Muscle of back (tissue), 11 donors: Measurements from ENCODE around the gene HELZ2. TPM values are rescaled to one million over a fixed set of nuclear protein-coding genes. Genes with fewer than 3 reads are reported as not detected.
"Not testable (repeated sequence)": the region's sequence is repeated elsewhere in the genome, so short reads cannot be mapped to it uniquely, and the experiment has no call there.

Source experiments
- DNase-seq, 3 donors: peaks; one replicate each; pipeline versions ENCODE4 v3.0.0 to v3.0.0-alpha.2; 2013
- polyA plus RNA-seq, 10 donors: library from polyadenylated mRNA; unstranded; fragments of 120-200 nt; gene quantifications; one replicate each; pipeline ENCODE4 v1.2.1, GENCODE V29; 2013; ENCODE audit not compliant: insufficient read length in 10 of 10

The HELZ2 gene
- polyA plus RNA-seq, 10 donors, result 5.2 to 11.1 (median 6.8) TPM

DNA sequence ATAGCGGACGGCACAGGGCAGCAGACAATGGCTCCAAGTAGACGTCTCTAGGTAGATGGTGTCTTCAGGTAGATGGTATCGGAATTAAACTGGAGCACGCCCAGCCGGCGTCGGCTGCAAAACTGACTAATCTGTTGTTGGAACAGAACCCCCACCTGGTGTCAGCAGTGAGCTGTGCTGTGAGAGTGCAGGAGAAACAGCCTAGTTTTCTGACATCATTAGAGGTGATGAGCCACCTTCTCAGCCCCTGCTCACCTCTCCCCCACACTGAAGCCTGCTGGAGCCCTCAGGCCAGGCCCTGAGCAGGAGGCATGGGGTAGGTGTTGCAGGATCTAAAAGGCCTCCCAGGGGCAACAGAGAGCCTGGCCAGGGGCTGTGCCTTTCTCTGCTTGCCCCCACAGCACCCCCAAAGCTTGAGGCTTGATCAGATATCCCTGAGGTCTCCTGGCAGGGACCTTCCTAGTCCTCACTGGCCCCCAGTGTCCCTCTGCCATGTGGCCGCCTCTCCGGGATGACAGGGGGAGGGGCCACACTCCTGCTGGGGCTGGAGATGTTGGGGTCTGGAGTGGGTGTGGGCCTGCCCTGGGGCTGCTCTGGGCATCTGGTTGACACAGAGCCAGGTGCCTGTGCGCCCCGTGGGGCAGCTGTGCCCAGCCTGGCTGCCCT is 6.9 kb upstream of the HELZ2 start:
- DNase-seq, result no peak

GRCh38 chr20:63579017-63579694 is 5.1 kb upstream of the HELZ2 start:
- no peak for DNase-seq

DNA sequence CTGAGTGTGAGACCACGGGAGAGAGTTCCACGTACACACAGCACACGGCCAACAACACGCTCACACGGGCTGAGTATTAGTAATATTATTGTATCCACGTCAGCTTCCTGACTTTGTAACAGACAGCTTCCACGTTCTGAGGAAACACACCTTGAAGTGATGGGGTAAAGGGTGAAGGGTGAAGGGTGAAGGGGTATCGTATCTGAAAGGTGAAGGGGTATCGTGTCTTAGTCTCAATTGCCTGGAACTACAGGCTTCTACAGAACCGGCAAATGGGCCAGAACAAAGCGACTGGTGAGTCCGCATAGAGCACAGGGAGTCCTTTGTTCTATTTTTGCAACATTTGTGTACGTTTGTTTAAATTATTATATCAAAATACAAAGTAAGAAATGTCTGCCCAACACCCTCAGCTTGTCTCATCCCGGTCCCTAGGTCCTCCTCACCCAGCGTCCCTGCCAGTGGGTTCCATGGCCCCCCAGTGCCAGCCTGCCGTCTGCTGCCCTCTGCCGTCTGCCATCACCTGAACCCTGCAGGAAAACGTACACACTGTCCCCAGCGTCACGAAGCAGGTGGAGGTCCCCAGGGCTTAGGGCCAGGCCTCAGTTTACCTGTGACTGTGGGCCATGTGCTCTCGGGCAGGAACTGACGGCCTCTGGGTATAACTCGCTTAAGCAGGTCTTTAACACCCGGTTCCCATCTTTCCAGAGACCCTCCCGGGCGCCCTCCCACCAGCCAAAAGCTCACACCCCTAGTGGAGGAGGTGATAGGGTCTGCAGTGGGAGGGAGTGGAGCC is 4.4 kb upstream of the HELZ2 start:
- DNase-seq, result no peak

DNA sequence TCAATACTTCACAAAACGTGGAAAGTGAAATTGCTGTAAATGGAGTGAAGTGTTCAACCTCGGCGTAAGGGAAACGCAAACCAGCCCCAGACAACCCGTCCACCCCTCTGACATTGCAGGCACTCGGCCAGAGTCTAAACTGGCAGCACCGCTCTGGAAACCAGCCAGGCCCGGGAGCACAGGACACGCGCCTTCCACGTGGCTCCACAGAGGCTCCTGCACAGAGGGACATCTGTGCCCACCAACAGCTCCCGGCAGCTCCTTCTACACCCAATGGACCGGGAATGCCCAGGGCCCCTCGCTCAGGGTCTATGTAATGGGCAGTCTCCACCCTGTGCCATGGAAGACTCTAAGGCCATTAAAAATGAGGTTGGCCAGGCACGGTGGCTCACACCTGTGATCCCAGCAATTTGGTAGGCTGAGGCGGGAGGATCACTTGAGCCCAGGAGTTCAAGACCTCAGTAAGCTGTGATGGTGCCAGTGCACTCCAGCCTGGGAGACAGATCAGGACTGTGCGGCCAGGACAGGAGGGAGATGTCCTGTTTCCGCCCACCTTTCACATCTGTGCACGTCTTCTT is 3.4 kb upstream of the HELZ2 start:
- DNase-seq, result no peak

DNA sequence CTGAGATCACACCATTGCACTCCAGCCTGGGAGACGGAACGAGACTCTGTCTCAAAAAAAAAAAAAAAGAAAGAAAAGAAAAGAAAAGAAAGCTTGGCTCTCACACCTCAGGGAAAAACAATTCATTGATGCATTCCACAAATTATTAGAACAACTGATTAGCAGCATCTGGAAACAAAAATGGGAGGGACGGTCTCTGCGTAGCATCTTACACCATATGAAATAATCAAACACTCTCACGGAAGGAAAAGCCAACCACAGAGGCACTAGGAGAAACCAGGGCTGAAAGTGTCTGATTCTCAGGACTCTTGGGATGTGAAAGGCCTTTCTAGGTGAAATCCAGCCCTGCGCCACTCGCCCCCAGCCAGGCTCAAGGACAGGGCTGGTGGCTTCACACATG is 2.3 kb upstream of the HELZ2 start:
- no peak for DNase-seq

GRCh38 chr20:63574829-63575743 is 1.0 kb upstream of the HELZ2 start:
- DNase-seq, result no peak

GRCh38 chr20:63573647-63574131 is 350 bp downstream of the HELZ2 start:
- DNase-seq, result peak in 1 of 3 donors; percentile 55

DNA sequence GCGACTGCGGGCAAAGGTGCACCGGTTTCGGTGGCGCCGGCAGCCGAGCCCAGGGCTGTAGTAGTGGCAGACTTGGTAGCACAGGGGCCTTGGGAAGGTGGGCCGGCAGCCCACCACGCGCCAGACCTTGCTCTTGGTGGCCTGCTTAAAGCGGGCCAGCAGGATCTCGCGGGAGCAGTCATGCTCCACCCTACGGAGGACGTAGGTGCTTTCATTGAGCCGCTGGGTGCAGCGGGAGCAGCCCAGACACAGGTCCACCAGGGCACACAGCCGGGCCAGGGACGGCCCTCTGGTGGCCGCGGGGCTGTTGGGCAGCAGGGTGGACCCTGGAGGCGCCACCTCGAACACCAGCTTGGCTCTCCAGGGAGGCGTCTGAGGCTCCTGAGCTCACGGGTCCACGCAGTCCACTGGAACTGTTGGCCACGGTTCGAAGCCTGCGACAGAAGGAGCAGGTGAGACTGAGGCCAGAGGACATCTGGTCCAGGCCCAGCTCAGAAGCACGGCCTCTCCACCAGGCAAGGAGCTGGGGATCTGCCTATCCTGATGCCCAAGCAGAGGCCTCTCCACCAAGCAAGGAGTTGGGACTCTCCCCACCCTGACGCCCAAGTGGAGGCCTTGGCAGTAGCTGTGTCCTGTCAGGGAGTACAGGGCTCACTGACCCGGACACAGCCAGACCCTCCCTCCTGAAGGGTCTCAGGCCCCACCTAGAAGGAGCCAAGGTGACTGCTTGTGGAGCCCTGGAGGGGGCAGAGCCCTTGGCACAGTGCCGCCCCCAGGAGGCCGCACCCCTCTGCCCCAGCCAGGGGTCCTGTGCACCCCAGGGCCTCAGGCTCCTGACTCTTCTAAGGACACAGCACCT is 1.0 kb downstream of the HELZ2 start:
- DNase-seq, result no peak

DNA sequence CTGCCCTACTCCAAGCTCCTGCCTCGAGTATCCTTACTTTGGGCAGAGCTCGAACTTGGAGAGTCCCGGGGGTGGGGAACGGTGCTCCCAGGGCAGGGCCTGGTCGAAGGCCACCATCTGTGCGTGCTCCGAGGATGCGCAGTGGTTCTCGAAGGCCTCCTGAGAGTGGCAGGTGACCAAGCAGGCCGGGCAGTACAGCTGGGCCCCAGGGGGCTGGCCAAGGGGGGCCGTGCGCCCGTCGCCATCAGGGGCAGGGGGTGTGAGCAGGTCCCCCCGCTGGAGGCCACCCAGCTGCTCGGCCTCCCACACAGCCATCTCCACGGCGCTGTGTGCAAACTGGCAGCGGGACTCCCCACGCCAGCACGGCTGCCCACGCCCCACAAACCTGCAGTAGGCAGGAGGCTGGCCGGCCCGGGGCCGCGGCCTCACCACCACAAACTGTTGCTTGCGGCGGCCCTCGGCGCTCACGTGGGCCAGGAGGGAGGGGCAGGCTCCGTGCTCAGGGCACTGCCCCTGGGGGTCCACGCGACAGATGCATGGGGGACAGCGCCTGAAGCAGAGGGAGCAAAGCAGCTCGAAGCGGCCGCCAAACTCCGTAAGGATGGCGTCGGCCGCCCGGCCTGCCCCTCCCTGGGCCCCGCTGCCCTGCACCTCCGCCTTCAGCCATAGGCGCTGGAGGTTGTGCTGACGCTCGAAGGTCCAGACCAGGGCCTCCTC is 1.8 kb downstream of the HELZ2 start:
- no peak for DNase-seq

GRCh38 chr20:63571087-63571478 is 3.0 kb downstream of the HELZ2 start:
- not testable (repeated sequence) for DNase-seq

GRCh38 chr20:63570281-63571086 is 3.6 kb downstream of the HELZ2 start:
- no peak for DNase-seq

DNA sequence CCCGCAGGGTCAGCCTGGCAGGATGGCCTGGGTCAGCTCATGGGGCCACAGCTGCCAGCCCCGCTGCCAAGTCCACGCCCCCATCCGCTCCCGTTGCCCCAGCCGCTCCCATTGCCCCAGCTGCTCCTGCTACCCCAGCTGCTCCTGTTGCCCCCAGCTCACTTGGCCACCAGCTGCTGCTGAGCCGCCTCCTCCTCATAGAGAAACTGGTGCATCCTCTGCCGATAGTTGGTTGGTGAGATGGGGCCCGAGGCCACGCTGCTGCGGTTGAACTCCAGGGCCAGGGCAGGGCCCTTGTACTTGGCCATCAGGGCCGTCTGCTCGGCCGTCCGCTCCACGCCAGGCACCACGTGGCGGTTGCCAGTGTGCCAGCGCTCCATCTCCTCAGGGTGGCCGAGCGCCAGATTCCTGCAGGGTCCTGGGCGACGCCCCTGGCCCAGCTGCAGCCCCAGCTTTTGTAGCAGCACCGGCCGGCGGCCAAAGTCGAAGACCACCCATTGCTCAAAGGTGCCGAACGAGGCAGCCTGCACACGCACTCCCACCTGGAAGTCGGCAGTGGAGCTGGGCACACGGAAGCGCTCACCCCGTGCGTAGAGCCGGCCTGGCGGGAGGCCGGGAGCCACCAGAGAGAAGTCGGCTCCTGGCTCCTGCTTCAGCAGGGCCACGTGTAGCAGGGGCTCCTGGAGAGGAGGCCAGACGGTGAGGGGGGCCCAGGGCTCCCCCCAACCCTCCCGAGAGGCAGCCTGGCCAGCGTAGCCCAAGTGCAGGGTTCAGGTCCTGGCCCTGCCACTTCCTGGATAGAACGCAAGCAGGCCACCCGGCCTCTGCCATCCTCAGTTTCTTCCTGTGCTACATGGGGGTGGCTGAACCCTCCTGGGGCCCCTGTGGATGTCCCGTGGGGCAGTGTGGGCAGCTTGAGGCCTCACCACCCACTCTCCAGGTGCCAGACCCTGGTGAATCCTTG is 4.8 kb downstream of the HELZ2 start:
- DNase-seq, result peak in 1 of 3 donors; percentile 47

DNA sequence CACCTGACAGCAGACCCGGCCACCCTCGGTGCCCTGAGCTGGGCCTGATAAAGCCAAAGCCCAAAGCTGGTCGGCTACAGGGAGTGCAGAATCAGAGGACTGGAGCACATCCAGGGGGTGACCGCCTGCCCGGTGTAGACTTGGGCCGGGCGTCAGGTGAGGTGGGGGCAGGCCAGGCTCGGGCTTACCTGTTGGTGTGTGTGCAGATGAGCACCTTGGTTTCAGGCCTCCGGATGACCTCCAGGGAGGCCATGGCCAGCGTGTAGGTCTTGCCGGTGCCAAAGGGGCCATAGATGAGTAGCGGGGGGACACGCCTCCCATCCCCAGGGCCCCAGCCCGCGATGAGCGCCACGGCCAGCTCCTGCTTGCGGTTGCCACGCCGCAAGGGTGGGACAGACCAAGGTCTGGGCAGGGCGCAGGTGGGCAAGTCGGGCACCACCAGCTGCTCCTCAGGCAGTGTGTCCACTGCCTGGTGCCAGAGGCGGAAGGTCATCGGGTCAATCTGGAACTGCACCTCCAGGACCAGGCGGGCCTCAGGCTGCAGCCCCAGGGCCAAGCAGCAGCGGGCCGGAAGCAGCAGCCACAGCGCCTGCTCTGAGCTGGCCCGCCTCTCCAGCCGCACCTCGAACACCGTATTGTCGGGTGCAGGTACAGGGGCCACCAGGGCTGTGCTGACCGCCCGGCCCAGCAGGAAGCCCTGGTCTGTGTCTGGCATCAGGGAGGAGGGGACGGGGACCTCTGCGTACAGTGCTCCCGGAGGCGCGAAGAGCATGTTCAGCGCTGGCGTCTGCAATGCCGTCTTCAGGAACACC is 5.7 kb downstream of the HELZ2 start:
- no peak for DNase-seq

- DNase-seq, result no peak
Measured at GRCh38 chr20:63567386-63568169, 6.5 kb downstream of the HELZ2 start.

DNA sequence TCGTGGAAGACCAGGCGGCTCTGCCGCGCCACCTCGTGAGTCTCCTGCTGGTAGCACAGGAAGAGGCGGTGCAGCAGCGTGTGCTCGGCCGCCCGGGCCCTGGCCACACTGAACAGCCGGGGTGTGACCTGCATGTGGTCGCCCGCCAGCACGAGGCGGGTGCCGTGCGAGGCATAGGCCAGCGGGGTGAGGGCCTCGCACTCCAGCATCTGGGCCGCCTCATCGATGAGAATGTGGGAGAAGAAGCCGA is 7.0 kb downstream of the HELZ2 start:
- no peak for DNase-seq
